ENCODE results near the gene MTMR1.

The MTMR1 gene

GRCh38 chrX:150805736-150806135, 112.5 kb downstream of the MTMR1 start:
- no peak for DNase-seq

DNA sequence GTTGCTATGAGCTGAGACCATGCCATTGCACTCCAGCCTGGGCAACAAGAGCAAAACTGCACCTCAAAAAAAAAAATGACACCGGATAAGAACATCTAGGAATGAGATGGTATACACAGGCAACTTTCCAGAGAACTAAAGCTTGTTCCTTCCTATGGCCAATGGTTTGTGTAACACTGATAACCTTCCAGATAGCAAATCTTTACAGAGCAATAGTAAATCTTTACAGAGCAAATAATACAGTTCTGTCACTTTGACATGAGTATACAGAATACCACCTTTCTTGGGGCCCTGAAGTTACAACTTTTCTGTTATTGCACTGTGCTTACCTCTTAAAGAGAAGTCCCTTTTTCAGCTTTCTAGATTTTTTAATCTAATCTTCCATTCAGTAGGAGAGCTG, 113.6 kb downstream of the MTMR1 start:
- DNase-seq, result no peak

DNA sequence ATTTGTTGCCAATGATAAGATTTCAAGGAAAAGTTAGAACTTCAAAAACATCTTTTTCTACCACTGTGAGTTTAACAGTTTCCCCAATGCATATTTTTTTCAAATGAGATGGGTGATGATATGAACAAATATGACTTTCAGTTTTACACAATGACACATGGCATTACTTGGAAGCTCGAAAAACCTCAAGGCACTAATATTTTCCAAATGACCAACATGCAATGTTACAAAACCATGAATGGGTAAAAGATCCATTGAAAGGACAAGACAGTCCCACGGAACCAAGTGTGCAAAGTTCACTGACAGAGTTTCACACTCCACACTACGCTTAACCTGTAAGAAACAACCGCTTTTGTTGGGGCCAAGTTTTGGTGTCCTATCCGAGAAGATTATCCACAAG, 120.7 kb downstream of the MTMR1 start:
- no peak for DNase-seq

Data from hematopoietic multipotent progenitor cell treated with erythropoietin and hydrocortisone succinate and interleukin-3 and kit ligand, for 8 days (in vitro differentiated cells).